ENCODE measurements around the gene ZNF324.
"Not testable (repeated sequence)": the region's sequence is repeated elsewhere in the genome, so short reads cannot be mapped to it uniquely, and the experiment has no call there.

ZNF324 gene

DNA sequence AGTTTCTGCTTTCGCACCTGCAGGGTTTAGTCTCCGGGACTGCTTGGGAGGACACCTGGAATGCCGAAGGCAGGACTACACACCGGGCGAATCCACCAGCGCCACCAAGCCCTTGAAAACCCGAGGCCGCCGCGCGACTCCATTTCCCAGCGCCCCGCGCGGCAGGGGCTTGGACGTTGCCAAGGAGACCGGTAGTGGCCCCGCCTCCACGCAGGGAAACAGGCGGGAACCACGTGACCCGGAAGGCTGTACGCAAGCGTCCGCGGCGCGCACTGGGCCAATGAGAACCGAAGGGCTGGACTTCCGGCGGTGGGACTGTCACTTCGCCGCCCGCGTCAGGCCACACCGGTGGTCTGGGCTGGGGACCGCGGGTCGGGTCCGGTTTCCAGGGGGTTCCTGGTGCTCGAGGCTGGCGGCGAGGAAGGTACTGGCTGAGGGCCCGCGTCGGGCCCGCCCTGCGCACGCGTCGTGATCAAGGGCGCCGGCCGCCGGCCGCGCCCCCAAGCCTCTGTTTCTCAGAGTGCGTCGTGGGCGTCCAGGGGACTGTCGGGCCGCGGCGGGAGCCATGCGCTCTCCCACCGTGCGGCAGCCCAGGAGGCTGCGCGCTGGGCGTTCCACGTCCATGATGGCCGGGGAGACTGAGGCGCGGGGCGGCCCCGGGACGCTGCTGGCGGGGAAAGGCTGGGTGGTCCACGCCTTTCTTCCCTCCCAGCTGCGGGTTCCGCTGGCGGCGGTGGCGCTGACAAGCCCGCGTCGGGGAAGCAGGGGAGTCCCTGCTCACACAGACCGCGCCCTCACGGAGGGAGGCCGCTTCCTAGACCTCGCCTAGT, at the start of gene ZNF324:
TSS of gene ZNF324 (plus strand) at position 321 of the 830 bp plus-strand sequence. CDS start 2,106 bp downstream, outside the sequence.
- DNase-seq, result peak; percentile 94

- no peak for DNase-seq
Measured at GRCh38 chr19:58428617-58429016, 38.3 kb upstream of the ZNF324 start.

DNA sequence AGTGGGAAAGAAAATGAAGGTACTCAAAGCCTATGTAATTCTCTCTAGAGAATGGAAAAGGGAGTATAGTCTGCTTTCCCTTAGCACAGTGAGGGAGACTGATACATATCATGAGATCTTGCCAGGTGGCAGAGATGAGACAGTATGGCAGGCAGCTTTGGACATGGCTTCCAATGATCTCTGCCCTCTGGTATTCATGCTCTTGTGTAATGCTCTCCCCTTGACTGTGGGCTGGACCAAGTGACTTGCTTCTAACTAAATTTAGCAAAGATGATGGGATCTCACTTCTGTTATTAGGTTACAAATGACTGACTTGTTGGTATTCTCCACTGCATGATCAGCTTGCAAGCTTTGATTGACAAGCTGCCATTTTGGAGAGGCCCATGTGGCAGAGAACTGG, 37.1 kb upstream of the ZNF324 start:
- no peak for DNase-seq

DNA sequence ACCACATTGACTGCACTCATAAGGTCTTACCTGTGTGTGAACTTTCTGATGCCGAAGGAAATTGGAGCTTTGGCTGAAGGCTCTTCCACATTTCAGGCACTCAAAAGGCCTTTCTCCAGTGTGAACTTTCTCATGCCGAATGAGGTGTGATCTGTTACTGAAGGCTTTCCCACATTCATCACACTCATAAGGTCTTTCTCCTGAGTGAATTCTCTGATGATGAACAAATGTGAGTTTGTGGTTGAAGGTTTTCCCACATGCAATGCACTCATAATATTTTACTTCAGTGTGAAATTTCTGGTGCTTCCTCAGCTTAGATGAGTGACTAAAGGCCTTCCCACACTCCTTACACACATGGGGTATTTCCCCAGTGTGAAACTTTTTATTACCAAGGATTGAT, 32.7 kb upstream of the ZNF324 start:
- no peak for DNase-seq

- DNase-seq, result peak; percentile 96
Measured at GRCh38 chr19:58439576-58440554, 27.0 kb upstream of the ZNF324 start, which contains the start of gene ZNF132. Gene ZNF132, minus strand, starts transcription at chr19:58440153. Its CDS starts 332 bp downstream, at chr19:58439821.

DNA sequence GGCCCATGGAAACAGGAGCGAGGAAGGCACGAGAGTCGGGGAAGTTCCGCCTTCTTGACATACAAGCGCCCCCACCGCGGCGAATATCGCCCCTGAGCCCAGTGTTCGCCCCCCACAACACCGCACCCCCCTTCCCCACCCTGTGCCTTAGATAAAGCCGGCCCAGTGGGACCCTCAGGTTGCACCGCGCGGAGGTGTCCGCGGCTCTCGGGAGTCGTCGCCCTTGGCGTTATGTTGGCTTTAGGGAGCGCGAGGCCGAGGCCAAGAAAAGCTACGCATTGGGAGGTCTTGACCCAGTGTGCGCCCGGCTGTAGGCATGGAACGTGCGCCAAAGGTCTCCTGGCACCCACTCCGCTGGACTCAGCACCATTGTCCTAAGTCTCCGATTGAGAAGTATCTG, 26.3 kb upstream of the ZNF324 start:
- DNase-seq, result no peak

DNA sequence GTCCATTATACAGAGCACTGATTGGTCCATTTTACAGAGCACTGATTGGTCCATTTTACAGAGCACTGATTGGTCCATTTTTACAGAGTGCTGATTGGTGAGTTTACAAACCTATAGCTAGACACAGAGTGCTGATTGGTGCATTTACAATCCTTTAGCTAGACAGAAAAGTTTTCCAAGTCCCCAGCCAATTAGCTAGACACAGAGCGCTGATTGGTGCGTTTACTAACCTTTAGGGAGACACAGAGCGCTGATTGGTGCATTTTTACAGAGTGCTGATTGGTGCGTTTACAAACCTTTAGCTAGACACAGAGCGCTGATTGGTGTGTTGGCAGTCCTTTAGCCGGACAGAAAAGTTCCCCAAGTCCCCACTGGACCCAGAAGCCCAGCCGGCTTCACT, 23.9 kb upstream of the ZNF324 start:
- not testable (repeated sequence) for DNase-seq

- DNase-seq, result not testable (repeated sequence)
Measured at GRCh38 chr19:58448860-58449259, 18.0 kb upstream of the ZNF324 start.

GRCh38 chr19:58449980-58450379, 16.9 kb upstream of the ZNF324 start:
- DNase-seq, result not testable (repeated sequence)

DNA sequence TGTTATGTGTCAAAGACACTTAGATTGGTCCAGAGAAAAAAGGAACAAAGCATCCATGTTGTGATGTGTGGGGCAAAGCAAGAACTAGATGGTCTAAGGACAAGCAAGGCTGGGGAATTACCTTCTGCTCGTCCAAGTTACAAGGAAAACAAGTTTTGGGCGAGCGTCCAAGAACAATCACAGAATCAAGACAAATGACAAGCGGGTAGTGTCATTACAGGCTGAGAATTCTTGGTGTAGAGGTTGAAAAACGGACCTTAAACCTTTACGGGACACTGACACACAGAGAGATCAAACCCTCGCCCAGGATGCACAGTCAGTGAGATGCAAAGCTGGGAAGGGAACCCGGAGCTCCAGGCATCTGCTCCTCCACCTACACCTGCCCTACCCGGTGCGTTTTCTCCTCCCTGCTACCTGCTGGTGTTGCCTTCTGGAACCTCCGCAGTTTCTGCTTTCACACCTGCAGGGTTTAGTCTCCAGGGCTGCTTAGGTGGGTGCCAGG, 16.0 kb upstream of the ZNF324 start:
- DNase-seq, result no peak

DNA sequence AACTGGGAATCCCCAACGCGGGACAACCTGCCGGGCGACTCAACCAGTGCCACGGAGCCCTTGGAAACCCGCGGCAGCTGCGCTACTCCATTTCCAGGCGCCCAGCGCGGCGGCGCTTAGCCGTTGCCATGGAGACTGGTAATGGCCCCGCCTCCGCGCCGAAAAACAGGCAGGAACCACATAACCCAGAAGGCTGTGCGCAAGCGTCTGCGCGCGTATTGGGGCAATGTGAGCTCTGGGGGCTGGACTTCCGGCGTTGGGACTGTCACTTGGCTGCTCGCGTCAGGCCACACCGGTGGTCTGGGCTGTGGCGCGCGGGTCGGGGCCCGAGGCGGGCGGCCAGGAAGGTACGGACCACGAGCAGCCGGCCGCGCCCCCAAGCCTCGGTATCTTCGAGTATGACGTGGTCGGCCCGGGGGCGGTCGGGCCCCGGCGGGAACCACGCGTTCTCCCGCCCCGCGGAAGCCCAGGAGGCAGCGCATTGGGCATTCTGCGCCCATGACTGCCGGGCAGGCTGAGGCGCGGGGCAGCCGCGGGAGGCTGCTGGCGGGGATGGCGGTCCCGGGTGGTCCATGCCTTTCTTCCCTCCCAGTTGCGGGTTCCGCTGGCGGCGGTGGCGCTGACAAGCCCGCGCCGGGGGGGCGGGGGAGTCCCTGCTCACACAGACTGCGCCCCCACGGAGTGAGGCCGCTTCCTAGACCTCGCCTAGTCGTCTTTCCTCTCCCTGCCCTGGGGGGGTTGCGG, 15.3 kb upstream of the ZNF324 start, which contains the start of gene ZNF324B:
TSS of gene ZNF324B (plus strand) at position 265 of the 744 bp plus-strand sequence. CDS start 2,080 bp downstream, outside the sequence.
- peak; percentile 94 for DNase-seq

DNA sequence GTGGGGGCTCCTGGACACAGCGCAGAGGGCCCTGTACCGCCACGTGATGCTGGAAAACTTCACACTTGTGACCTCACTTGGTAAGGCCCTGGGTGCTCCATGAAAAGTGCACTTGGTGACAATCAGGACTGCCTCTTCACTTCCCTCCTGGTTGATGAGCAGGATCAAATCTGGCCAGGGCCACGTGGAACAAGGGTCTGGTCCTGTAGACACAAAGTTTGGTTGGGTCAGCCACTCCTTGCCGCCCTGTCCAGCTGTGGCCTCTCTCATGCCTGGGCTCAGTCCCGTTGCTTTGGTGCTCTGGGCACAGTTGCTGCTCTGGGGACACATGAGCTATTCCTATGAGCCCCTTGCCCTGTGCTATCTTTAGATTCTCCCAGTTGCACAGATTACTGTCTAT, 13.1 kb upstream of the ZNF324 start:
- DNase-seq, result no peak

GRCh38 chr19:58455306-58455705, 11.6 kb upstream of the ZNF324 start:
- DNase-seq, result no peak

- DNase-seq, result no peak
Measured at GRCh38 chr19:58456111-58456510, 10.8 kb upstream of the ZNF324 start.

DNA sequence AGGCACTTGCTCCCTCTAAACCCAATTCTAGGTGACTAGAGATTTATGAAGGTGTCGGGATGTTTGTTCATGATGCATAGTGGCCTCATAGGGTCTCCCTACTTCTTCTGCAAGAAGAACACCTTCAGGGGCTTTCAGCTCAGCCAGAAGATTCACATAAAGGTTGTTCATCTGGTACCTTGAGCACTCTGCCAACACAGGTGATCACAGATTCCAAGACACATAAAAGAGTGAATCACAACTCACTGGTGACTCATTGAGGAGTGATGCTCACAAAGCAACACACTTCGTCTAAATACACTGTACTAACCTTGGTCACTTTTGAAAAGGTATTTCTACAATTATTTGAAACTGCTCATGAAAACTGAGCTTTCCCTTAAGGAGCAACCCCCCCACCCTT, 6.8 kb upstream of the ZNF324 start:
- no peak for DNase-seq

- DNase-seq, result no peak
Measured at GRCh38 chr19:58466089-58466759, 656 bp upstream of the ZNF324 start.

- DNase-seq, result no peak
Measured at GRCh38 chr19:58468216-58468839, 1.4 kb downstream of the ZNF324 start.

DNA sequence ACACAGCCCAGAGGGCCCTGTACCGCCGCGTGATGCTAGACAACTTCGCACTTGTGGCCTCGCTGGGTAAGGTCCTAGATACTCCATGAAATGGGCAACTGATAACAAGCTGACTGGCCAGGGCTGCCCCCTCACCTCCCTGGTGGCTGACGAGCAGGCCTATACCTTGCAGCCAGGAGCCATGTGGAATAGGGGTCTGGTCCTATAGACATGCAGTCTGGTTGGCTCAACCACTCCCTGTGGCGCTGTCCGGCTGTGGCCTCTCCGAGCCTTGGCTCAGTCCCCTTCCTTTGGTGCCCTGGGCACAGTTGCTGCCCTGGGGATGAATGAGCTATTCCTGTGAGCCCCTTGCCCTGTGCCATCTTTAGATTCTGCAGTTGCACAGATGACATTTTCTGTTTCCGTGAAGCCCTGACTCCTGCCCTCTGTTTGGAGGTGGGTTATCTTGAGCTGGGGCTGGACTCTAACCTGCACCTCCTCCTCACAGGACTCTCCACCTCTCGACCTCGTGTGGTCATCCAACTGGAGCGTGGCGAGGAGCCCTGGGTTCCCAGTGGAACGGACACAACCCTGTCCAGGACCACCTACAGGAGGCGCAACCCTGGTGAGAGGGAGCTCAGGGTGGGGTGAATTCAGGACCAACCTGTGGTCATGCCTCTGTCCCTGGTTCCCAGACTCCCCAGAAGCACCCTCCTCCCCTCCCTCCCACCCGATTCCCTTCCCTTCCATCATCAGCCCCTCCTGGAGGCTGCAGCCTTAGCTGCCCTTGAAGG, 2.5 kb downstream of the ZNF324 start:
- no peak for DNase-seq

- not testable (repeated sequence) for DNase-seq
Measured at GRCh38 chr19:58470837-58471543, 4.1 kb downstream of the ZNF324 start.

GRCh38 chr19:58471736-58472135, 4.9 kb downstream of the ZNF324 start:
- DNase-seq, result no peak

Data from DMS79 (cell line).